ENCODE results near the gene PRR23E. TPM values are rescaled to one million over a fixed set of nuclear protein-coding genes. Genes with fewer than 3 reads are reported as not detected.

Gene PRR23E
- polyA plus RNA-seq (2013, experiment 1 of 2; ENCODE audit: insufficient read length): not detected
- not detected for polyA plus RNA-seq (2013, experiment 2 of 2; ENCODE audit: insufficient read length)

GRCh38 chr3:127192576-127193232 is at the start of gene PRR23E:
PRR23E (plus strand) TSS chr3:127193131; CDS start chr3:127196686, 3,555 bp downstream.
- no peak for DNase-seq

DNA sequence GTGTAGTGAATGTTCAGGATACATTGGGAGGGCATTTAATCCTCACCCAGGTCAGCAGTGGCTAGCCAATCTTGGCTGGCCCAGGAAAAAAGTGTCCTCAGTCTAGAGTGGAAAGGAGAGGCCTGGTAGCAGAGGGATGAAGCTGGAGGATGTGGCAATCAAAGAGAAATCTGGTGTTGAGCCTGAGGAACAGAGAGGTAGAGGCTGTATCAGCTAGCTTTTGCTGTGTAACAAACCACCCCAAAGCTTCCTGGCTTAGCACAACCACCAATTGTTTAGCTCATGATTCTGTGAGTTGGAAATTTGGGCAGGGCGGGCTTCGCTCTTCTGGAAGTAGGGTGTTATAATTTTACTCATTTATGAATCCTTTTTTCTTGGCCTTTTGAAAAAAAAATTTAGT is 49.8 kb upstream of the PRR23E start:
- no peak for DNase-seq

GRCh38 chr3:127144631-127145030 is 48.3 kb upstream of the PRR23E start:
- DNase-seq: no peak

DNA sequence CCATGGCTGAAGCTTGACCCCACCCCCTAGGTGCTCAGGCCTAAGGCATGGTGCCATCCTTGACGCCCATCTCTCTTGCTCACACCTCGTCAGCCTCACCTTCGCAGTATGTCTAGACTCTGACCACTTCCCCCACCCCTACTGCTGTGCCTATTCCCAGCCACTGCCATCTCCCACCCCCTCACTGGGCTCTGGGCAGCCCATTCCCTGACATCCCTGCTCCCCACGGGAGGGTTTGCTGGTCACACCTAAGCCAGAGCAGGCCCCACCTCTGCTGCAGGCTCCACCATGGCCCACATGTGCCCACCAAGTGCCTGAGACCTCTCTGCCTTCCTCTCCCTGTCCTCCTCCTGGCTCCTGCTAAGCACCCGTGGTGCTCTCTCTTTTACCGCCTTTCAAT is 47.7 kb upstream of the PRR23E start:
- no peak for DNase-seq

DNA sequence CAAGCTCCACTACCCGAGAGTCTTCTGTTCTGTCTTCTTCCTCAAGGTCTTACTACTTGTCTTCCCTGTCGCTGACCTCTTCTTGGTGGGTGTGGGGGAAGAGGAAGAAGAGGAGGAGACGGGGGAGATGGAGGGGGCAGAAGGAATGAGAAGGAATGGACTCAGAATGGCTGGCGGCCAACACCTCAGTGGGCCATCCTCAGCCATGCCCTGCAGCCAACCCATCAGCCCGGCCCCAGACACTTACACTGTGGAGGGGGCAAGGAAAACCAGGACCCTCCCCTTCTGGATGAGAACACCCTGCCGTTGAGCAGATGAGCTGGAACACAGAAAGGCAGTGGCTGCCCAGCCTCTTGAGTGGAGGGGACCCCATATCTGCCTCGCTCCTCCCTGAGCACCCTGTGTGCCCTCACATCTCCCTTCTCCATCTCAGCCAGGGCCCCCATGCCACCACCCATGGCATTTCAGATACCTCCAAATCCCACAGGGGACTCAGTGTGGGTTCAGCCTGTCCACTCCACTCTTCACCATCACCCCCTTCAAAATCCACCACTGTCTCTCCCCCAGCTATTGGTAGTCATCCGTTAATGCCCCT is 45.5 kb upstream of the PRR23E start:
- DNase-seq: no peak

GRCh38 chr3:127149621-127150310 is 43.2 kb upstream of the PRR23E start:
- DNase-seq: no peak

DNA sequence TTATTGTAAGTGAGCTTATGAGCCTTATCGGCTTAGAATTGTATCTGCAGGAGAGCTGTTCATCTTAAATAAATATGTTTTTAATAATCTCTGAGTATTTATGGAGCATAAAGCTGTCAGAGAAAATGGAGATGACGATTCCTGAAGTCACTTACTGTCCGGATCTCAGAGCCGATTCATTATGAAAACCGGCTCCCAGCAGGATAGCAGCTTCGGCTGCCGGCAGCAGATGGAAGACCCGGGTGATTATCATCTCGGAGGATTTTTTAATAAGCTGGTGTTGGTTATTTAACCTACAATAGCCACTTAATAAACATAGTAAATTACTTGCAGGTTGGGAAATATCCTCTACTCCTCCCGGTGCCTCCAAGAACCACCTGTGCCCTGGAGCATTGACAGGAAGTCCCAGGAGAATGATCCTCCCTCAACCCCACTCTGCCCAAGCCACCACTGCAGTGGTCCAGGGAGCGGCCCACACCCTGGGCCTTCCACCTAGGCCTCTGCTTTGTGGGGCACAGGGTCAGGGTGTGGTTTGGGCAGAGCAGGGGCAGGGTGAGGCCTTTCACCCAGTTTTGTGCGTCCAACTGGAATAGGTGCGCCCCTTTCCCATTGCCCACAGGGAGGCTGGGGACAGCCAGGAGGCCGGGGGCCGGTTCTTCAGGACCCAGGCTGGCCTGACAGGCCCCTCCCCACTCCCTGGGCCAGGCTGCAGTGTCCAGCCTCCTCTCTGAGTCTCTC is 42.2 kb upstream of the PRR23E start:
- DNase-seq: no peak

DNA sequence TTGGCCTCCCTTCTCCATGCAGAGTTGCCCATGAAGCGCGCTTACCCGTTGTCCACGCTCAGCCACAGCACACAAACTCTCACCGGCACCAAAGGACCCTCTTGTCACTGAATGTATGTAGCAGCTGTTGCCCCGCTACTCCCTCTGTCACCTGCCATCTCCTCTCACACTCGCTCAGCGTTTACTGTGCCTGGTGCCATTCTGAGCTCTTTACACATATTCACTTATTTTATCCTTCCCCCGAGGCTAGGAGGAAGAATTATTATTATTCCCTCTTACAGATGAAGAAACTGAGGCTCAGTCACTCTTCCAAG is 41.7 kb upstream of the PRR23E start:
- DNase-seq: no peak

DNA sequence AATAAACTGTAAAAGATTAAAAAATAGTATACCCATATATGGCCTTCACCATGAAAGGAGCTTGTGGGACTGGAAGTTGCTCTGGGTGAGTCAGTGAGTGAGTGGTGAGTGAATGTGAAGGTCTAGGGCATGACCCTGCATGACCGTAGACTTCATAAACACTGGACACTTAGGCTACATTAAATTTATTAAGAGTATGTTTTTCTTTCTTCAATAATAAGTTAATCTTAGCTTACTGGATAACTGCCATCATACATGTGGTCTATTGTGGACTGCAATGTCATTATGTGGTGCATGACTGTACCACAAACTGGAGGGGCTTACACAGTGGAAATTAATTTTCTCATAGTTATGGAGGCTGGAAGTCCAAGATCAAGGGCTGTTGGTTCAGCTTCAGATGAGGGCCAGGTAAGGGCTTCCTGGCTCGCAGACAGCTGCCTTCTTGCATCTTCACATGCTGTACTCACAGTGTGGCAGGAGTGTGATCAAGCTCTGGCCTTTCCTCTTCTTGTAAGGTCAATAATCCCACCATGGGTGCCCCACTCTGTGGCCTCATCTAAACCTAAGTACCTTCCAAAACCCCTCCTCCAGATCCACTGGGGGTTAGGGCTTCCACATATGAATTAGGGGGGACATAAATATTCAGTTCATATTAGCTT is 40.8 kb upstream of the PRR23E start:
- DNase-seq: peak; percentile 16

DNA sequence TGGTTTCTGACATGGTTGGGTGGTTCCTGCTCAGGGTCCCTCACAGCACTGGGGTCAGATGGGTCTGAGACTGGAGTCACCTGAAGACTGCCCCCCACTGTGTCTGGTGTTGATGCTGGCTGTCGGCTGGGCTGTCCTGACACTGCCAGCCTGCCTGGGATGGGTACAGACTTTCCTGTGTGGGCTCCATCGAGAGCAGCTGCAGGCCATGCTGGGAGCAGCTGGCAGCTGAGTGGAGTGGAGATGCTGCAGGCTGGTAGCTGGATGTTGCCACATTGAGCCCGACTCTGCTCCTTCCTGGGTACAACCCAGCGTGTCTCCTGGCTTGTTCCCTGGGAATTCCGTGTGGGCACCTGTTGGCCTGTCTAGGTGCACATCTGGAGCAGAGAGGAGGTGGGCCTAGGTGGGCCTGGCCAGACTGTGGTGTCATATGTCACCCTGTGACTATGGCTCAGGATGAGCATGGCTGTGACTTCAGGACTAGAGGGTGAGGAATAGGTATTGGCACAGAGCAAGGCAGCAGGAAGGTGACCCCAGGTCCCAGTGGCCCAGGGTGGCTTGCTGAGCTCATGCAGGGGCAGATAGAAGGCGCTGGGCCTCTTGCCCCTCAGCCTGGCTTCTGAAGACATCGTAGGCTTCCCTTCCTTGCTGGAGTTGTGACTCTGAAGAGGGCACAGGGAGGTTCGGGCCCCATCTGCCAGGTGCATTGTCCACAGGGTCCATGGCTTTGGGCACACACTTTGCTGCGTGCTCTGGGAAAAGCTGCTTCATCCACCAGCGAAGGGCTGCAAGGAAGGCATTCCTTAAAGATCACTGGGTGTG is 40.0 kb upstream of the PRR23E start:
- no peak for DNase-seq

DNA sequence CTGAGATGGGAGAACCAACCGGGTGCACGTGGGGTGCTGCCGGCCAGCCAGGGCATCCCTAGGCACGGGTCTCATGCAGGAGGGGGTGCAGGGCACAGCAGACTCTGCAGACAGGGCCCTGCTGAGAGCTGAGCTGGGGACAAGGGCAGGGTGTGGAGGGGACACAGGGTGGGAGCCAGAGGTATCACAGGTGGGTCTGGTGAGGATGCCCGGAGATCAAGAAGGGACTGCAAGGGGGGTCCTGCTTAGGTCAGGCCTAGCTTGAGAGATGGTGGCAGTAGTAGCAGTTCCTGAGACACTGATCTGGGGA is 39.5 kb upstream of the PRR23E start:
- DNase-seq: no peak

GRCh38 chr3:127156338-127157050 is 36.4 kb upstream of the PRR23E start:
- DNase-seq: no peak

GRCh38 chr3:127157171-127157828 is 35.6 kb upstream of the PRR23E start:
- DNase-seq: no peak

- peak; percentile 7 for DNase-seq
Observed at GRCh38 chr3:127158614-127159229, 34.2 kb upstream of the PRR23E start.

DNA sequence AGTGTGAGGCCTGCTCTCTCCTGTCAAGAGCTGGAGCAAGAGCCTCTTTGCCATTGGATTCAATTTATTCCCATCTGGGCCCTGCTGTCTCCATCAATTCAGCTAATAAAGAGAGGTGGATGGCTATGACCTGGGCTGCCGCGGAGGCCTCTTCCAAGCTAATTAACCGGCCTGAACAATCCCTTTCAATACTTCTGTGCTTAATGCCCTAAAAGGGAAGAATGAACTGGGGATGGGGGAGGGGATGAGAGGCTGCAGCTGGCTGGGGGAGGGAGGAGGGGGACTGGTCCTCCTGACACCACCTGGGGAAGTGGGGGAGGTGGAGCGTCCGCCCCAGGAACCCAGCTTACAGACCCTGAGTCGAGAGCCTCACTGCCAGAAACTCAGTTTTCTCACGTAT is 33.4 kb upstream of the PRR23E start:
- DNase-seq: no peak

DNA sequence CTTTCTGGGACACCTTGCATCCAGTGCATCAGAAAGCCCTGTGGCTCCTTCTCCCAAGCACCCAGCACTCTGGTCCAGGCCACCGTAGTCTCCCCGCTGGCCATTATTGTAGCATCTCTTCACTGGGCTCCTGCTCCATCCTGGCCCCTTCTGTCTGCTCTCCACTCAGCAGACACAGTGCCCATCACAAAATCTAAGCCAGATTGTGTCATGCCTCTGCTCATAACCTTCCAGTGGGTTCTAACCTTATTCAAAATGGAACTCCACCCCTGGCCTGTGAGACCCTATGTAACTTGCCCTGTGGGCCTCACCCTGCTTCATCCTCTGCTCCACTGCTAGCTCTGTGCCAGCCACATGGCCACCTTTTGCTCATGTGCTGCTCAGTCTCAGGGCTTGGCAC is 31.7 kb upstream of the PRR23E start:
- no peak for DNase-seq

- no peak for DNase-seq
Observed at GRCh38 chr3:127161973-127162579, 30.9 kb upstream of the PRR23E start.

GRCh38 chr3:127162947-127163645 is 29.8 kb upstream of the PRR23E start:
- no peak for DNase-seq

- no peak for DNase-seq
Observed at GRCh38 chr3:127164615-127165014, 28.3 kb upstream of the PRR23E start.
